Activated CD4-positive, alpha-beta T cell treated with anti-CD3 and anti-CD28 coated beads, Interleukin-2, amount 10 ng/mL, durations not matched to agents 24 days and 14 days (primary cell): Measurements from ENCODE around the gene USP33. TPM values are rescaled to one million over a fixed set of nuclear protein-coding genes. Genes with fewer than 3 reads are reported as not detected.
"Not testable (repeated sequence)": the region's sequence is repeated elsewhere in the genome, so short reads cannot be mapped to it uniquely, and the experiment has no call there.

ENCODE experiments used
- DNase-seq: peaks from one replicate; pipeline ENCODE4 v3.0.0; 2022
- H3K27ac Mint-ChIP-seq: one replicate; pipeline ENCODE4 v1.8.0; 2022; ENCODE audit warnings: mild to moderate bottlenecking, mixed read lengths
- H3K27me3 Mint-ChIP-seq: one replicate; pipeline ENCODE4 v1.8.0; 2022; ENCODE audit warnings: mixed read lengths
- H3K36me3 Mint-ChIP-seq: one replicate; pipeline ENCODE4 v1.8.0; 2022; ENCODE audit warnings: low read depth, mild to moderate bottlenecking, mixed read lengths
- H3K4me1 Mint-ChIP-seq: one replicate; pipeline ENCODE4 v1.8.0; 2021; ENCODE audit warnings: mixed read lengths
- H3K4me3 Mint-ChIP-seq: one replicate; pipeline ENCODE4 v1.8.0; 2022; ENCODE audit warnings: mild to moderate bottlenecking, moderate library complexity, mixed read lengths
- H3K9me3 Mint-ChIP-seq: one replicate; pipeline ENCODE4 v1.8.0; 2021; ENCODE audit warnings: mixed read lengths
- intact Hi-C: fragments of 100-400 bp; cut with micrococcal nuclease; formaldehyde crosslinking; loops from one replicate; pipeline ENCODE4 v1.15.1; 2023
- total RNA-seq: library from RNA; stranded (reverse); gene quantifications from 2 replicates; pipeline ENCODE4 v1.2.3, GENCODE V29; 2022

USP33 gene
- total RNA-seq = 39.9 and 47.4 TPM in 2 replicates

DNA sequence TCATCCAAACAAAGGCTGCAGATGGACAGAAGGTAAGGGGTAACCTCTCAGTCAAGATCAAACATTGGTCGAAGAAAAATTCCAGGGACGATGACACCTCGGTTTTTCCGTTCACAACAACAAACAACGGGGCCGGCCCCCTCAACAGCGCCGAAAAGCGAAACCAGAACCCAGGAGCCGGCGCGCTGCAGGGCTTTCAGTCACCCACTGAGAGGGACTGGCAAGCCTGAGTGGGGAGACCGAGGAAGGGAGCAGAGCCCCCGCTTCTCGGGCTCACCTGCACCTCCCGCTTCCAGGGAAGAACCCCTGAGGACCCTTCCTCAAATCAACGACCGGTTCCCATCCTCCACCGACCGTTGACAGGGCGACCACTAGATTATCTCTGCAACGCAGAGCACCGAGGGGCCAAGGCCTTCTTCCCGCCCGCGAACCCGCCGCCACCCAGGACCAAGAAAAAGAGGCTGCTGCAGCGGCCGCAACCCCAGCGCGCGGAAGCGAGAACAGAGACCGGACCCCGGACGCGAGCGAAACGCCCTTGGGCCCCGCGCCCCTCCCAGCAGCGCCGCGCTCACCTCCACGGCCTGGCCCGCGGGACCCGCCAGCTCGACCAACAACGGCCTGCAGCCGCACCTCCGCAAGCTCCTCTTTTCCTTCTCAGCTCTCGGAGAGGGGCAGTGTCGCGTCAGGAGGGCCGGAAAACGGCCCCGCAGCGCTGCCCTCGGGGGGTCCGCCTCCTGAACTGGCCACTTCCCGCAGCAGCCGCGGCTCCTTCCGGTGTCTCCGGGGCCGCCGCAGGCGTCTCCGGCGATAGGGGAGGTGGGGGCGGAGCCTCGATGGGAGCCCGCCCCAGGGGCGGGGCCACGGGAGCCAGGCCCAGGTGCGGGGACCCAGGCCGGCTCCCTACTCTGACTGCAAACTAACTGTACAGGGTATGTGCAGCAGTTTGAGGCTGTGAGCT is at the start of gene USP33:
TSS of gene USP33 (minus strand) at position 782 of the 958 bp plus-strand sequence. CDS start 18,155 bp downstream, outside the sequence.
- peaks cover 2% of the 10 kb centered on the region for H3K27me3 Mint-ChIP-seq
- H3K4me3 Mint-ChIP-seq = peak within 1 kb of the TSS; percentile 95
- DNase-seq = peak; percentile 98
- no peaks in the 10 kb centered on the region for H3K9me3 Mint-ChIP-seq
- H3K27ac Mint-ChIP-seq = peak within 1 kb of the TSS; percentile 96
- H3K4me1 Mint-ChIP-seq = peaks cover 27% of the 10 kb centered on the region
- intact Hi-C loops = loop anchor here (1.0 to 5.0 kb wide), 6 partner anchors 20 to 353 kb away; partner anchors contain the start of genes DNAJB4, FUBP1 and MIGA1
- H3K36me3 Mint-ChIP-seq = peaks cover 6% of the 10 kb centered on the region

DNA sequence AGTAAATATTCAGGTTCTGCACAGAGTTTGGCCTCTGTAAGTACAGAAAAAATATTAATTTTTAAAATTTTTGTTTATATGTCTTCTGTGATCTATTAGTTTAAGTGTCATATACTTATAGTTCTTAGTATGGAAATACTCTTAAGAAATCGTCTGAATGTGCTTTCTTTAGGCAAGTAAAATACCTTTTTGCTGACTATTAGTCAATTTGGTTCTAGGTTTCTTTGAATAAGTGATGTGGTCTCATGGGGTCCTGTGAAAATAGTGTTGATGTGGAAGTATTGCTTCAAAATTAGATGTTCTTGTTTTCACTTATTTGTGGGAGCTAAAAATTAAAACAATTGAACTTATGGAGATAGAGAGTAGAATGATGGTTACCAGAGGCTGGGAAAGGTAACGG is 43.7 kb upstream of the USP33 start:
- H3K27ac Mint-ChIP-seq = no peak overlapping the region
- intact Hi-C loops = no loop called here

DNA sequence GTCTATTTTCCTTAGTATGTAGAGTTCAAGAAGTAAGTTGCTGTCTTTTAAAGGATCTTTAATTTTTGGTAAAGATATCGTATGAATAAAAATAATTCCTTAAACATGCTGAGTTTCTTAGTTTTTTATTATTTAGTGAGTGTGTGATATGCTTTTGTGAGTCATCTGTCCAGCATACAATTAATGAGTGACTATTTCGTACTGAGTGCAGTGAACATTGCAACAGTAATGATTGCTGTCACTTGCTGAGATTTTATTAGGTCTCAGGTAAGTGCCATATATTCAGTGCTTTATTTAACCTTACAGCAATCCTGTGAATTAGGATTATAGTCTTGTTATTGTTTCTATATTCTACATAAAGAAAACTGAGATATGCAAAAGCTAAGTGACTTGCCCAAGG is 42.4 kb upstream of the USP33 start:
- H3K4me3 Mint-ChIP-seq = no peak overlapping the region
- no peaks in the 10 kb centered on the region for H3K27me3 Mint-ChIP-seq
- H3K9me3 Mint-ChIP-seq = no peaks in the 10 kb centered on the region
- H3K27ac Mint-ChIP-seq = no peak overlapping the region
- peaks cover 27% of the 10 kb centered on the region for H3K36me3 Mint-ChIP-seq
- intact Hi-C loops = no loop called here
- no peak for DNase-seq
- no peaks in the 10 kb centered on the region for H3K4me1 Mint-ChIP-seq

More for the DNA sequence above, 43.7 kb upstream of the USP33 start:
- Mint-ChIP-seq H3K27me3 (no peaks in the 10 kb centered on the region), H3K4me1 (no peaks in the 10 kb centered on the region), H3K4me3 (no peak overlapping the region), H3K36me3 (peaks cover 33% of the 10 kb centered on the region), H3K9me3 (no peaks in the 10 kb centered on the region)
- DNase-seq = no peak

DNA sequence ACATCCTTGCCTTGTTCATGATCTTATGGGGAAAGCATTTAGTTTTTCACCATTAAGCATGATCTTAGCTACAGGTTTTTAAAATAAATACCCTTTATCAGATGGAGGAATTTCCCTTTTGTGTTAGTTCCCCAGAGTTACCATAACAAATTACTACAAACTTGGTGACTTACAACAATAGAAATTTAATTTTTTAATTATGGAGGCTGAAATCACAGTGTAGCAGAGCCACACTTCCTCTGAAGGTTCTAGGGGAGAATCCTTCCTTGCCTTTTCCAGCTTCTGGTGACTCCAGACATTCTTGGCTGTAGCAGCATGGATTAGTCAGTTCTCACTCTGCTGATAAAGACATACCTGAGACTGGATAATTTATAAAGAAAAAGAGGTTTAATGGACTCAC is 38.3 kb upstream of the USP33 start:
- Mint-ChIP-seq H3K36me3 (peaks cover 20% of the 10 kb centered on the region), H3K4me1 (no peaks in the 10 kb centered on the region), H3K4me3 (no peak overlapping the region), H3K27ac (no peak overlapping the region), H3K27me3 (no peaks in the 10 kb centered on the region), H3K9me3 (no peaks in the 10 kb centered on the region)
- intact Hi-C loops = no loop called here
- no peak for DNase-seq

DNA sequence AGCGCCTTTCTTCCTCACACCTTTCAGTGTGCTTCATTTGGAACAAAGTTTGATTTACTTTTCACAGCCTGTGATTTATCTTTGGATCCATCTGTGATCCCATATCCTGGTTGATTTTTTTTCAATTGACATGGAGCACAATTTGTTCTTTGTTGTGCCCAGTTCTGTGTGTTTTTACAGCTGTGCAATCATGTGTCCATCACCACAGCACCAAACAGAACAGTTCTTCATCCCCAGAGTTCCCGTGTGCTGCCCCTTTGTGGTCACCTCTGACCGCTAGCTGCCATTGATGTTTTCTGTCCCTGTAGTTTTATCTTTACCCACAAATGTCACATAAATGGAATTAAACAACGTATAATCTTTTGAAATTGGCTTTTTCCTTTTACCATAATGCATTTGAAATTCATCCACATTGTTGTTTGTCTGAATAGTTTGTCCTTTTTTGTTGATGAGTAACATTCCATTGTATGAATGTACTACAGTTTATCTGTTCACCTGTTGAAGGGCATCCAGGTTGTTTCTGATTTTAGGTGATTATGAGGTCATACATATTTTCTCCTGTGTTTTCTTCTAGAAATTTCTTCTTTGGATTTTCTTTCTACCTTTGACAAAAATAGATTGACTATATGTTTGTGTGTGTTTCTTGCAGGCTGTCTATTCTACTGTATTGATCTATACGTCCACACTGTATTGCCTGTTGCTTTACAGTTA is 37.2 kb upstream of the USP33 start:
- intact Hi-C loops = no loop called here
- H3K27ac Mint-ChIP-seq = no peak overlapping the region
- peak; percentile 29 for DNase-seq
- no peaks in the 10 kb centered on the region for H3K9me3 Mint-ChIP-seq
- peaks cover 18% of the 10 kb centered on the region for H3K36me3 Mint-ChIP-seq
- no peaks in the 10 kb centered on the region for H3K4me1 Mint-ChIP-seq
- no peaks in the 10 kb centered on the region for H3K27me3 Mint-ChIP-seq
- H3K4me3 Mint-ChIP-seq = no peak overlapping the region

DNA sequence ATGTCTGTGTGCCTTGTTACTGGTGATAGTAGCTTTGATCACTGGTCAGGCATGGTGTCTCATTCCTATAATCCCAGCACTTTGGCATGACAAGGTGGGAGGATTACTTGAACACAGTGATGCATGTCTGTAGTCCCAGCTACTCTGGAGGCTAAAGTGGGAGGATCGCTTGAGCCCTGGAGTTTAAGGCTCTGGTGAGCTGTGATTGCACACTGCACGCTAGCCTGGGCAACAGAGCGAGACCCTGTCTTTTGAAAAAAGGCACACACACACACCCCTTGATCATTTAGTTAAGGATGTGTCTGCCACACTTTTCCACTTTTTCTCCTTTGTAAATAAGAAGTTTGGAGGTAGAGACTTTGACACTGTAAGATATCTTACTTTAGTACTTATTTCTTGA is 34.9 kb upstream of the USP33 start:
- H3K27ac Mint-ChIP-seq = no peak overlapping the region
- peak; percentile 41 for DNase-seq
- peaks cover 20% of the 10 kb centered on the region for H3K36me3 Mint-ChIP-seq
- H3K4me1 Mint-ChIP-seq = no peaks in the 10 kb centered on the region
- no peaks in the 10 kb centered on the region for H3K9me3 Mint-ChIP-seq
- H3K27me3 Mint-ChIP-seq = no peaks in the 10 kb centered on the region
- intact Hi-C loops = no loop called here
- no peak overlapping the region for H3K4me3 Mint-ChIP-seq

DNA sequence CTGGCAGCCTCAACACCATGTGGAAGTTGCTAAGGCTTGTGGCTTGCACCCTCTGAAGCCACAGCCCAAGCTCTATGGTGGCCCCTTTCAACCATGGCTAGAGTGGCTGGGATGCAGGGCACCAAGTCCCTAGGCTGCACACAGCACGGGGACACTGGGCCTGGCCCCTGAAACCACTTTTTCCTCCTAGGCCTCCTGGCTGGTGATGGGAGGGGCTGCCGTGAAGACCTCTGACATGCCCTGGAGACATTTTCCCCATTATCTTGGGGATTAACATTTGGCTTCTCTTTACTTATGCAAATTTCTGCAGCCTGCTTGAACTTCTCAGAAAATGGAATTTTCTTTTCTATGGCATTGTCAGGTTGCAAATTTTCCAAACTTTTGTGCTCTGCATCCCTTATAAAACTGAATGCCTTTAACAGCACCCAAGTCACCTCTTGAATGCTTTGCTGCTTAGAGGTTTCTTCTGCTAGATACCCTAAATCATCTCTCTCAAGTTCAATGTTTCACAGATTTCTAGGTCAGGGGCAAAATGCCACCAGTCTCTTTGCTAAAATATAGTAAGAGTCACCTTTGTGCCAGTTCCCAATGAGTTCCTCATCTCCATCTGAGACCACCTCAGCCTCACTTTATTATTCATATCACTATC is 26.6 kb upstream of the USP33 start:
- H3K9me3 Mint-ChIP-seq = peaks cover 11% of the 10 kb centered on the region
- peaks cover 60% of the 10 kb centered on the region for H3K36me3 Mint-ChIP-seq
- intact Hi-C loops, DNase-seq, H3K4me3 Mint-ChIP-seq, H3K27ac Mint-ChIP-seq, H3K4me1 Mint-ChIP-seq, H3K27me3 Mint-ChIP-seq: not testable (repeated sequence)

DNA sequence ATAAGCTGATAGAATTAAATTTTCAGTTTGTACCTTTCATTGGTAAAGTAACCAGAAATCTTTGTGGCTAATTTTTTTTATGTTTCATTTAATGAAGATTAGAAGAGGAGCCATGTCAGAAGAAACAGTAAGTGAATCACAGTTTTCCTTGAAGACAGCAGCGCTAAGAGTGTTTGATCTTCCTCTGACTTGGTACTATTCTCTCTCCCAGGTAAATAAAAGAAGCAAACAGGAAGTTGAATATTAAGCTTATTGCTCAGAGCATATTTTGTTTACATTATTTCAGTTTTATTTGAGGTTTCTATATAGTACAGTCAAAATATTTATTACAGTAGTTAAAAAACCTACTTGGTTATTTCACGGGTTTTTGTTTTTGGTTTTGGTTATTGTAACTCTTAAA is 23.5 kb upstream of the USP33 start:
- Mint-ChIP-seq H3K36me3 (peaks cover 43% of the 10 kb centered on the region), H3K27ac (no peak overlapping the region), H3K4me3 (no peak overlapping the region)

DNA sequence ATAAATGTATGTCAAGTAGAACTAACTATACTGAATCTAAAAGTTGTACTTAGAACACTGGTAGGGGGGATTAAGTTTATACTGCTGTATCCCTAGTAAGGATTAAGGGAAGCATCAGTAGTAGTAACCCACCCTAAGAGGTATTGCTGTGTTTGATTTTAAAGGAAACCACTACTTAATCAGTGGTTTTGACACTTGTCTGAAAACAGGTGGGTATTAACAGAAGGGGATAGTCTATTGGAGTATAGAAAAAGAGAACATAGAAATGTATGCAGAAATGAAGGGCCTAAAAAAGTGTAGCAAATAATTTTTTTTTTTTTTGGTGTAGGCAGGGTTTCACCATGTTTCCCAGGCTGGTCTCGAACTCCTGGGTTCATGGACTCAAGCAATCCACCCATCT is 22.0 kb upstream of the USP33 start:
- Mint-ChIP-seq H3K27me3 (no peaks in the 10 kb centered on the region), H3K36me3 (peaks cover 33% of the 10 kb centered on the region), H3K27ac (peak overlapping the region; percentile 3), H3K4me1 (peaks cover 24% of the 10 kb centered on the region), H3K4me3 (no peak overlapping the region), H3K9me3 (peaks cover 8% of the 10 kb centered on the region)
- intact Hi-C loops = no loop called here
- DNase-seq = no peak

More for the DNA sequence above, 23.5 kb upstream of the USP33 start:
- Mint-ChIP-seq H3K27me3 (no peaks in the 10 kb centered on the region), H3K9me3 (peaks cover 11% of the 10 kb centered on the region), H3K4me1 (peaks cover 24% of the 10 kb centered on the region)
- no peak for DNase-seq
- intact Hi-C loops = no loop called here

DNA sequence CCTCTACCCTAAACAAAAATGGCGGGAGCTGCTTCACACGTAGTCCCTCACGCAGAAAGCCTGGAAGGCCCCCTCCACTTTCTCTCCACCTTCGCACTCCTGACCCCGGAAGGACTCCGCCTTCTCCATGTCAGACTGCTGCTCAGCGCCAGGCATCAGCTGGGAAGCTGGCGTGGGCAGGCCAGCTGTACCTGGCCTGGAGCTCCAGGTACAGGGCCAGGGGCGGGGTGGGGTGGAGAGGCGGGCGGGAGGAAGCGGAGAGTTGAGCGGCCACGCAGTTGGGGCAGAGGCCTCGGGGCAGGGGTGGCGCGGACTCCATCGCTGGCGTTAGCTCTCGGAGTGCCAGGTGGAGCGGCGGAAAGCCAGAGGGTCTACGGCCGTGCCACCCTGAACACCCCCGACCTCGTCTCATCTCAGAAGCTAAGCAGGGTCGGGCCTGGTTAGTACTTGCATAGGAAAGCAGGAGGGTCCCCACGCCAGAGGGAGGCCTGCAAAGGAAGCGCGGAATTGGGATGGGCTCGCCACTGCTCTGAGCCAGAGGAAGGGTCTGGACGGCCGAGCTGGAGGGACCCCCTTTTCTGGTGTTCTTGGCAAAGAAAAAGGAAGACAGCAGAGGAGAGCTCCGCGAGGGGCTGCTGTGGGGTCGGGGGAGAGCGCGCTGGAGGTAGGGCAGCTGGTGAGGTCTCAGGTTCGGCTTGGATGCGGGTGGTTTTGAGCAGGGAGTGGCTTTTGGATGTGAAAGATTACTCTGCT is 20.1 kb upstream of the USP33 start, which contains the start of gene MIGA1:
TSS of gene MIGA1 (plus strand) at position 121 of the 753 bp plus-strand sequence. CDS start 3,604 bp downstream, outside the sequence.
- intact Hi-C loops = loop anchor here (1.0 kb wide), 3 partner anchors 20 to 199 kb away; partner anchors contain the start of gene USP33
- no peaks in the 10 kb centered on the region for H3K27me3 Mint-ChIP-seq
- H3K4me3 Mint-ChIP-seq = peak within 1 kb of the TSS; percentile 97
- DNase-seq = peak; percentile 96
- H3K36me3 Mint-ChIP-seq = peaks cover 16% of the 10 kb centered on the region
- peaks cover 3% of the 10 kb centered on the region for H3K9me3 Mint-ChIP-seq
- peaks cover 24% of the 10 kb centered on the region for H3K4me1 Mint-ChIP-seq
- peak within 1 kb of the TSS; percentile 88 for H3K27ac Mint-ChIP-seq

DNA sequence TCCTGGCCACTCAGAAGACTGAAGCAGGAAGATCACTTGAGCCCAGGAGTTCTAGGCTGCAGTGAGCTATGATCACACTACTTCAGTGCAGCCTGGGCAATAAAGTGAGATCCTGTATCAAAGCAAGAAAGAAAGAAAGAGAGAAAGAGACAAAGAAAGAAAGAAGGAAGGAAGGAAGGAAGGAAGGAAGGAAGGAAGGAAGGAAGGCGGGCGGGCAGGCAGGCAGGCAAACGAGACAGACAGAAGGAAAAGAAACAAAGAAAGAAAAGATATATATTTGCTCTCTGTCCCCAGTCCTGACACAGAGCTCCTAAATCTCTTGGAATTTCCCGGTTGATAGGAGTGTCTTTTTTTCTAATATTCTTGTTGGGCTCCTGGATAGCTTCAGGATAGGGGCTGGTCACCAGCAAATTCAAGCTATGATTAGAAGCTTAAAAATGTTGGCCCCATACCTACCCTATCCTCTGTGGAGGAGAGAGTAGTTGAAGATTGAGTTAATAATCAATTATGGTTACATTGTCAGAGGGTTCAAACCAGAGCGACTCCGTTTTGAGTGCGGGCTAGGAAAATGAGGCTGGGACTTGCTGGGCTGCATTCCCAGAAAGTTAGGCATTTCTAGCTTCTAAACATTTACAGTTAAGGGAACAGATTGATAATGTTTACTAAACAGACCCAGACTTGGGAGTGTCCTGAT is 16.5 kb upstream of the USP33 start:
- no peak for DNase-seq
- Mint-ChIP-seq H3K27ac (no peak overlapping the region), H3K9me3 (no peaks in the 10 kb centered on the region), H3K4me1 (peaks cover 16% of the 10 kb centered on the region), H3K27me3 (no peaks in the 10 kb centered on the region), H3K36me3 (no peaks in the 10 kb centered on the region), H3K4me3 (no peak overlapping the region)
- intact Hi-C loops = no loop called here

DNA sequence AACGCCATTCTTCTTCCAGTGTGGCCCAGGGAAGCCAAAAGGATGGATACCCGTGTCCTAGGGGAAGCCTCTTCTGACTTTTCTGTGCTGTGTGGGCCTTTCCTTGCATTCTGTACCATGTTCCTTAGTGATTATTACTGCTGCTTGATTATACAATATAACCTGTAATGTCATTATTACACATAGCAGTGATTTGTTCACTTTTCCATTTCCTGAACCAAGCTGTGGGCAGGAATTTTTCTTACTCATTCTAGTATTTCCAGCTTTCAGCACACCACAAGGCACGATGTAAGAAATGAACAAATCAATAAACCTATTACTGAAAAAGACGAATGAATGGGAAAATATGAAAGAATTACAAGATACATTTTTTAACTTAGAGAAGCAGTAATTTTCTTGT is 8.4 kb upstream of the USP33 start:
- intact Hi-C loops = no loop called here
- H3K27me3 Mint-ChIP-seq = no peaks in the 10 kb centered on the region

More for the DNA sequence above, 8.4 kb upstream of the USP33 start:
- H3K36me3 Mint-ChIP-seq = no peaks in the 10 kb centered on the region
- DNase-seq = no peak
- H3K4me3 Mint-ChIP-seq = no peak overlapping the region
- H3K4me1 Mint-ChIP-seq = peaks cover 4% of the 10 kb centered on the region
- no peaks in the 10 kb centered on the region for H3K9me3 Mint-ChIP-seq
- no peak overlapping the region for H3K27ac Mint-ChIP-seq
